GM12878 (cell line): ENCODE measurements around the gene SPOCK1. TPM values are rescaled to one million over a fixed set of nuclear protein-coding genes. Genes with fewer than 3 reads are reported as not detected.

Experiments
- ATAC-seq: fragments of 200-7000 bp; cut with Tn5 transposase; 3 replicates; pipeline ENCODE4 v1.9.1; 2020; ENCODE audit warnings: mild to moderate bottlenecking, moderate library complexity
- BruUV-seq: library from RNA; stranded (reverse); fragments of 400-500 nt; replicated peaks from 2 replicates; lab custom pipeline; 2021; lab: Mats Ljungman, UMichigan
- CTCF ChIA-PET: fragments of 300-600 bp; sonication (Branson Sonifier 250); formaldehyde crosslinking; extraction: SDS; loops from one replicate; lab custom pipeline; 2021; ENCODE audit warnings: inconsistent platforms; lab: Yijun Ruan, JAX
- POLR2A ChIA-PET: fragments of 350-600 bp; formaldehyde crosslinking; extraction: SDS; loops from one replicate; lab custom pipeline; 2021; ENCODE audit warnings: inconsistent platforms; lab: Charles Lee
- RAD21 ChIA-PET: fragments of 300-600 bp; sonication (Branson Sonifier 250); formaldehyde crosslinking; loops from one replicate; lab custom pipeline; 2023; ENCODE audit warnings: antibody characterized with exemption; ENCODE audit not compliant: unreplicated experiment; lab: Charles Lee
- SMC1A ChIA-PET: fragments of 300-600 bp; sonication (Branson Sonifier 250); formaldehyde crosslinking; loops from one replicate; lab custom pipeline; 2023; ENCODE audit not compliant: unreplicated experiment, uncharacterized antibody; lab: Charles Lee
- DNase-seq: peaks from one replicate; pipeline ENCODE4 v3.0.0-alpha.2; 2011; ENCODE audit warnings: low read depth, low spot score
- FAIRE-seq: peaks from 3 replicates; lab custom pipeline; 2011; peaks lifted over from hg19 to GRCh38; lab: Jason Lieb, UNC
- H2AFZ ChIP-seq: 2 replicates; pipeline ENCODE4 v1.6.0; 2011; ENCODE audit warnings: low read depth, low read length, control low read depth; ENCODE audit not compliant: control insufficient read depth
- H3K27ac ChIP-seq: 2 replicates; pipeline ENCODE4 v1.5.1; 2011; ENCODE audit warnings: control low read depth; ENCODE audit not compliant: control insufficient read depth, insufficient read depth
- H3K27me3 ChIP-seq, 2 experiments: replicated peaks in 1 of 2; 2 replicates each; pipeline versions ENCODE4 v1.6.0 to v1.6.1; 2011; ENCODE audit warnings: low read length in 1 of 2; ENCODE audit not compliant: control insufficient read depth in 2 of 2, insufficient read depth in 2 of 2
- H3K36me3 ChIP-seq, 2 experiments: 2 replicates each; pipeline ENCODE4 v1.5.1; 2011; ENCODE audit warnings: low read length in 1 of 2; ENCODE audit not compliant: control insufficient read depth in 2 of 2, insufficient read depth in 2 of 2
- H3K4me1 ChIP-seq: 2 replicates; pipeline ENCODE4 v1.6.1; 2011; ENCODE audit warnings: mild to moderate bottlenecking, low read length, moderate library complexity, mixed read lengths; ENCODE audit not compliant: control insufficient read depth, insufficient read depth
- H3K4me2 ChIP-seq: 2 replicates; pipeline ENCODE4 v1.6.0; 2011; ENCODE audit warnings: control low read depth; ENCODE audit not compliant: control insufficient read depth, insufficient read depth
- H3K4me3 ChIP-seq: fragments of 200-600 bp; sonication (generic); 2 replicates; pipeline ENCODE4 v1.5.1; 2016
- H3K79me2 ChIP-seq: 2 replicates; pipeline ENCODE4 v1.6.0; 2011; ENCODE audit warnings: low read length; ENCODE audit not compliant: control insufficient read depth, insufficient read depth
- H3K9ac ChIP-seq: 2 replicates; pipeline ENCODE4 v1.8.0; 2011; ENCODE audit warnings: low read length, control low read depth, mixed read lengths; ENCODE audit not compliant: control insufficient read depth, insufficient read depth
- H3K9me3 ChIP-seq: replicated peaks from 3 replicates; pipeline ENCODE4 v1.5.1; 2011; ENCODE audit warnings: mild to moderate bottlenecking, low read length; ENCODE audit not compliant: control insufficient read depth, insufficient read depth
- H4K20me1 ChIP-seq: 2 replicates; pipeline ENCODE4 v1.6.0; 2011; ENCODE audit not compliant: control insufficient read depth, insufficient read depth
- BCLAF1 ChIP-seq: fragments of 450-650 bp; IDR thresholded peaks from 2 replicates; pipeline ENCODE4 v1.6.1; 2017; ENCODE audit warnings: antibody characterized with exemption, mild to moderate bottlenecking, moderate library complexity
- BRCA1 ChIP-seq: IDR thresholded peaks from 2 replicates; pipeline ENCODE4 v1.6.1; 2011; ENCODE audit warnings: low read depth, low read length, improper control_type of control experiment
- CBFB ChIP-seq: IDR thresholded peaks from 2 replicates; pipeline ENCODE4 v1.6.1; 2016; ENCODE audit warnings: antibody characterized with exemption, low read depth
- CHD1 ChIP-seq: IDR thresholded peaks from 2 replicates; pipeline ENCODE4 v1.6.1; 2012; ENCODE audit warnings: low read depth, low read length, improper control_type of control experiment
- EGR1 ChIP-seq, 2 experiments: IDR thresholded peaks; 1 replicate in 1 of 2; 2 replicates in 1 of 2; pipeline ENCODE4 v1.6.1; 2011 to 2012; ENCODE audit warnings: low read depth in 2 of 2, low read length in 2 of 2, borderline replicate concordance in 1 of 2, mild to moderate bottlenecking in 1 of 2, moderate library complexity in 1 of 2
- ETV6 ChIP-seq, 2 experiments: fragments of 450-650 bp in 1 of 2; IDR thresholded peaks in 1 of 2; conservative IDR thresholded peaks in 1 of 2; 2 replicates each; pipeline ENCODE4 v1.6.1; 2014; ENCODE audit warnings: antibody characterized with exemption in 1 of 2, borderline replicate concordance in 1 of 2, low read depth in 1 of 2, mild to moderate bottlenecking in 1 of 2, moderate library complexity in 1 of 2
- IKZF1 ChIP-seq: fragments of 450-650 bp; conservative IDR thresholded peaks from 2 replicates; pipeline ENCODE4 v1.6.1; 2017; ENCODE audit warnings: antibody characterized with exemption, mild to moderate bottlenecking
- NFIC ChIP-seq: IDR thresholded peaks from 2 replicates; pipeline ENCODE4 v1.6.1; 2012; ENCODE audit warnings: low read depth, mild to moderate bottlenecking, inconsistent platforms, low read length, moderate library complexity
- NR2C2 ChIP-seq: IDR thresholded peaks from 2 replicates; pipeline ENCODE4 v1.6.1; 2011; ENCODE audit warnings: borderline replicate concordance, low read depth; ENCODE audit not compliant: control insufficient read depth, insufficient read length
- RBBP5 ChIP-seq: fragments of 200-600 bp; sonication (generic); conservative IDR thresholded peaks from 2 replicates; pipeline ENCODE4 v1.6.1; 2016
- SMAD5 ChIP-seq: IDR thresholded peaks from 2 replicates; pipeline ENCODE4 v1.6.1; 2016; ENCODE audit warnings: antibody characterized with exemption, low read depth
- SREBF1 ChIP-seq: IDR thresholded peaks from 2 replicates; pipeline ENCODE4 v1.6.1; 2012; ENCODE audit warnings: mild to moderate bottlenecking, low read length
- ZNF24 ChIP-seq: fragments of 450-650 bp; IDR thresholded peaks from 2 replicates; pipeline ENCODE4 v1.6.1; 2017; ENCODE audit warnings: antibody characterized with exemption, mild to moderate bottlenecking
- WGBS: methylation state at CpG from one replicate; pipeline ENCODE4 v1.1.6; 2016; ENCODE audit warnings: low lambda C conversion rate; ENCODE audit not compliant: insufficient replicate concordance, insufficient coverage; ENCODE audit errors: missing lambda C conversion rate; 5-methylcytosine and 5-hydroxymethylcytosine counted together
- in situ Hi-C: fragments of 300-500 bp; cut with MboI; formaldehyde crosslinking; loops from 9 replicates; pipeline ENCODE4 v1.14.3; 2018; ENCODE audit warnings: mixed read lengths
- intact Hi-C: fragments of 100-400 bp; cut with micrococcal nuclease; formaldehyde crosslinking; loops from one replicate; pipeline ENCODE4 v1.14.2; 2022; ENCODE audit not compliant: unreplicated experiment
- polyA plus RNA-seq, 11 experiments: library from polyadenylated mRNA; depleted of rRNA in 4 of 11; unstranded in 6 of 11; stranded (reverse) in 5 of 11; fragments of >200 nt; fragmentation: Nextera tagmentation in 4 of 11; fragmentation: Illumina TruSeq in 1 of 11; extraction: Ambion mirVana in 4 of 11; extraction: Trizol in 1 of 11; gene quantifications; 1 replicate in 1 of 11; 2 replicates in 10 of 11; pipeline versions ENCODE4 v1.2.1 to v1.2.3, GENCODE V29; 2011 to 2016; ENCODE audit warnings: inconsistent platforms in 2 of 11, missing spikeins in 2 of 11, low read depth in 1 of 11
- total RNA-seq, 4 experiments: library from RNA; depleted of rRNA in 3 of 4; stranded (reverse); fragments of >200 nt in 3 of 4; fragmentation: Illumina TruSeq in 1 of 4; extraction: Trizol in 1 of 4; gene quantifications; 2 replicates each; pipeline versions ENCODE4 v1.2.1 to v1.2.3, GENCODE V29; 2013 to 2021
- TF ChIP-seq, protein P1 (sequence below): IDR thresholded peaks from 2 replicates; pipeline ENCODE4 v1.6.1; 2011; ENCODE audit warnings: low read depth, mild to moderate bottlenecking, low read length, moderate library complexity, borderline replicate concordance; ENCODE audit errors: extremely low read depth
- TF ChIP-seq, protein P2 (sequence below): fragments of 450-650 bp; IDR thresholded peaks from 2 replicates; pipeline ENCODE4 v1.6.1; 2016; ENCODE audit warnings: mild to moderate bottlenecking

SPOCK1 gene
- total and polyA plus RNA-seq, 10 of the 15 experiments (the other 5 are each of a cell fraction or from before 2014, with no cell fraction given), result 0.06 to 0.68 (median 0.25) TPM; not detected in 3

DNA sequence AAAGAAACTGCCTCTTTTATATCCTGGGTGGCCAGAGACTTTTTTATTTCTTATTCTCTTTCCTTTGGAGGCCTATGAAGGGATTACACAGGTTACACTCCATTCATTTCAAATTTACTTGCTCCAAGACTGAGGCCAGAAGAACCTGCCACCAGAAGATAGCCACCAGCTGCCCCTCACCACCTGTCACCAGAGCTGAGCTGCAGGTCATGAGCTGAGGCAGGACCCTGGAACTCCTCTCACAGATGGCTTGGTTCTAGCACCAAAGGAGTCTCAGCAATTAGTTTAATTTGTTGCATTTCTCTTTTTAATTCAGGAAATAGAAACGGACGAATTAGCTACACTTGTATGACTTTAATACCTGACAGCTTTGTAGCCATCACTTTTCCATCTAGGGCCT, 313.9 kb downstream of the SPOCK1 start:
- H4K20me1 ChIP-seq, result no peaks in the 10 kb centered on the region
- H3K27ac ChIP-seq, result no peak overlapping the region
- no peaks in the 10 kb centered on the region; a peak in 1 of 4 replicates for H3K27me3 ChIP-seq
- no TSS peak for BruUV-seq
- POLR2A ChIA-PET, result no interaction called here
- no peak overlapping the region for H3K4me2 ChIP-seq
- H3K4me1 ChIP-seq, result no peaks in the 10 kb centered on the region
- no peak for TF ChIP-seq SREBF1
- TF ChIP-seq IKZF1, result no peak
- TF ChIP-seq CHD1, result no peak
- TF ChIP-seq NR2C2, result no peak
- no peak for TF ChIP-seq BRCA1
- intact Hi-C loops (no loop called here), in situ Hi-C loops (no loop called here)
- WGBS, result 9% methylated on average over 2 of the region's 2 CpGs
- no peak for DNase-seq
- SMC1A ChIA-PET, result no interaction called here
- FAIRE-seq, result no peak
- H3K9ac ChIP-seq, result no peak overlapping the region
- H3K36me3 ChIP-seq, result no peaks in the 10 kb centered on the region
- no peaks in the 10 kb centered on the region for H3K9me3 ChIP-seq
- no peak for ATAC-seq
- H3K4me3 ChIP-seq, result no peak overlapping the region
- H2AFZ ChIP-seq, result no peak overlapping the region
- RAD21 ChIA-PET, result no interaction called here
- no peaks in the 10 kb centered on the region for H3K79me2 ChIP-seq
- CTCF ChIA-PET, result no interaction called here

DNA sequence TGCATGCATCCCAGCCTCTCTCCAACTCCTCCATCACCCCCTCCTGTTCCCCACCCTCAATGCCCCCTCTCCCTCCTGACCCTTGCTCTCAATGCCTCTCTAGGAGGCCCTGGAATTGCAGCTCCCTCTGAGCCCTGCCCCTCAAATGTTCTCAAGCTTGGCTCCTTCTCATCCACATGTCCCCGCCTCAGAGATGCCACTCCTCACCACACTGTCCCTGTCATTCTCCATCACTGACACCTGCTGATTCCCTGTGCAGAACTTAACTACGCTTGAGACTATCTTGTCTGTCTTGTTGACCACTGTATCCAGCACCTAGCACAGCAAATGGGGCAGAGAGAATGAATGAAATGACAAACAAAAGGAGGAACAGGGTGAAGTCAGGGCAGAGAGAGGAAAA, 314.4 kb downstream of the SPOCK1 start:
- WGBS, result 0% methylated on average over 2 of the region's 2 CpGs
- no peaks in the 10 kb centered on the region for H4K20me1 ChIP-seq
- H3K36me3 ChIP-seq, result no peaks in the 10 kb centered on the region
- no peaks in the 10 kb centered on the region for H3K79me2 ChIP-seq
- no peak for ATAC-seq
- RAD21 ChIA-PET, result no interaction called here
- no peak overlapping the region for H2AFZ ChIP-seq
- no peak for FAIRE-seq
- H3K4me1 ChIP-seq, result no peaks in the 10 kb centered on the region
- intact Hi-C loops, result no loop called here
- no peaks in the 10 kb centered on the region for H3K9me3 ChIP-seq
- DNase-seq, result no peak
- H3K27me3 ChIP-seq, result no peaks in the 10 kb centered on the region; a peak in 1 of 4 replicates
- BruUV-seq, result no TSS peak
- POLR2A ChIA-PET, result no interaction called here
- no peak overlapping the region for H3K4me3 ChIP-seq
- SMC1A ChIA-PET, result no interaction called here
- H3K9ac ChIP-seq, result no peak overlapping the region
- in situ Hi-C loops, result no loop called here
- no peak overlapping the region for H3K4me2 ChIP-seq
- CTCF ChIA-PET, result no interaction called here
- H3K27ac ChIP-seq, result no peak overlapping the region
- TF ChIP-seq ZNF24, result no peak
- no peak for TF ChIP-seq SMAD5
- TF ChIP-seq, protein P1, sequence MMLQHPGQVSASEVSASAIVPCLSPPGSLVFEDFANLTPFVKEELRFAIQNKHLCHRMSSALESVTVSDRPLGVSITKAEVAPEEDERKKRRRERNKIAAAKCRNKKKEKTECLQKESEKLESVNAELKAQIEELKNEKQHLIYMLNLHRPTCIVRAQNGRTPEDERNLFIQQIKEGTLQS, result no peak
- TF ChIP-seq NFIC, result no peak
- TF ChIP-seq EGR1 (IDR thresholded peaks at IDR 0.05; ENCODE audit: borderline replicate concordance in 1 of 2, low read depth in 2 of 2, low read length in 2 of 2), result no peak
- TF ChIP-seq RBBP5, result no peak
- no peak for TF ChIP-seq ETV6 (conservative IDR thresholded peaks at IDR 0.05 in 1 of 2, IDR thresholded peaks at IDR 0.05 in 1 of 2; ENCODE audit: borderline replicate concordance in 1 of 2, low read depth in 1 of 2)
- TF ChIP-seq BCLAF1, result no peak
- TF ChIP-seq CBFB, result no peak
- TF ChIP-seq, protein P2, sequence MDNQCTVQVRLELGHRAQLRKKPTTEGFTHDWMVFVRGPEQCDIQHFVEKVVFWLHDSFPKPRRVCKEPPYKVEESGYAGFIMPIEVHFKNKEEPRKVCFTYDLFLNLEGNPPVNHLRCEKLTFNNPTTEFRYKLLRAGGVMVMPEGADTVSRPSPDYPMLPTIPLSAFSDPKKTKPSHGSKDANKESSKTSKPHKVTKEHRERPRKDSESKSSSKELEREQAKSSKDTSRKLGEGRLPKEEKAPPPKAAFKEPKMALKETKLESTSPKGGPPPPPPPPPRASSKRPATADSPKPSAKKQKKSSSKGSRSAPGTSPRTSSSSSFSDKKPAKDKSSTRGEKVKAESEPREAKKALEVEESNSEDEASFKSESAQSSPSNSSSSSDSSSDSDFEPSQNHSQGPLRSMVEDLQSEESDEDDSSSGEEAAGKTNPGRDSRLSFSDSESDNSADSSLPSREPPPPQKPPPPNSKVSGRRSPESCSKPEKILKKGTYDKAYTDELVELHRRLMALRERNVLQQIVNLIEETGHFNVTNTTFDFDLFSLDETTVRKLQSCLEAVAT, result no peak
